Measurements from ENCODE around the gene GAS5. TPM values are rescaled to one million over a fixed set of nuclear protein-coding genes. Genes with fewer than 3 reads are reported as not detected.

Gene GAS5
- 317 TPM for total RNA-seq
- 610 TPM for polyA plus RNA-seq

DNA sequence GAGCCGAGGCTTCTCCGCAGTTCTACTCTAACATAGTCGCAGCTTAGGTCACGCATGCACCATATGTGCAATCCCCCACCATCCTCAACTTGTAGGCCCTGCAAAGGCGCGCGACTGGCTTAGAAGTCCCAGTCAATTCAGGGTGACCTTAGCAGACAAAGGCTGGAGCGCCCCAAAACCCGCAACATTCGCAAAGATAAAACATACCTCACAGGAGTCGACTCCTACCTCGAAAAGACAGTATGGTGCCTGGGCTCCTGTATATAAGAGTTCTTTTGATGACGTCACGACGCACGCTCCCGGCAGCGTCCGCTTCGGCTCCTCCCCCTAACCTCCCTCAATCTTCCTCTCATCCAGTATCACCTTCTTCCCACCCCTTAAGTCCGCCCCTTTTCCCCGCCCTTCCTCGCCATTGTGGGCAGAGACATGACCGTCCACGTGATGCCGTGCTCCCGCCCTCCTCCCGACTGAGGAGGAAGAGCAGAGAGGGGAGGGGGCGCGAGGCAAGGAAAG is at the start of gene GAS5:
Gene GAS5 (minus strand): TSS at position 237 of the 513 bp plus-strand sequence.
- H3K4me3 ChIP-seq (ENCODE audit: low read depth, low read length): peak within 1 kb of the TSS; percentile 71

DNA sequence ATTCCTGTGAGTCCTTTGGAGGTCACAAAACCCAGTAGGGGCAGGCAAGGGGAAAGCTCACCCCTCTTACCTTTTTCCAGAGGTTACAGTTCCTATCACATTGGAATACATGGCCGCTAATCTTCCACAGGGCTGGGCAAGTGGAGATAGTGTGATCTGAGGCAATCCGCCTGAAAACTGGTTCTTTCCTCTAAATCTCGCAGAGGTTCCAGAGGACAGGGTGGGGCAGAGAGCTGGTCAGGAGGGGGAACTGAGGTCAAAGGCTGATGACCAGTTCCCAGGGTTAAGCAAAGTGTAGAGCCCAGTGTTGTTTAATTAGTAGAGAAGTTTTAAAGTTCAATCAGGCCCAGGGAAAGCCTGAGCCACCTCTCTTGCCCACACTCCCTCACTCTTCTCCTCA is 49.4 kb upstream of the GAS5 start, which contains the start of gene SERPINC1:
Gene SERPINC1 (minus strand): TSS at position 179 of the 400 bp plus-strand sequence. CDS start 68 bp downstream, at position 111.
- H3K36me3 ChIP-seq (ENCODE audit: insufficient read depth): no peaks in the 10 kb centered on the region
- no peak for DNase-seq (ENCODE audit: extremely low spot score)
- no peaks in the 10 kb centered on the region for H3K4me1 ChIP-seq (ENCODE audit: insufficient read depth)
- H3K4me3 ChIP-seq (ENCODE audit: low read depth, low read length): no peak within 1 kb of the TSS
- no peak within 1 kb of the TSS for H3K27ac ChIP-seq (ENCODE audit: low read depth)
- WGBS: 92% methylated on average over 3 of the region's 3 CpGs

More for the DNA sequence above, at the start of gene GAS5:
- Histone ChIP-seq H3K36me3 (ENCODE audit: insufficient read depth) (peaks cover 6% of the 10 kb centered on the region), H3K4me1 (ENCODE audit: insufficient read depth) (no peaks in the 10 kb centered on the region), H3K27ac (ENCODE audit: low read depth) (peak within 1 kb of the TSS; percentile 96)
- DNase-seq (ENCODE audit: extremely low spot score): peak; percentile 100
- WGBS: under 1% methylated on average over 30 of the region's 30 CpGs

DNA sequence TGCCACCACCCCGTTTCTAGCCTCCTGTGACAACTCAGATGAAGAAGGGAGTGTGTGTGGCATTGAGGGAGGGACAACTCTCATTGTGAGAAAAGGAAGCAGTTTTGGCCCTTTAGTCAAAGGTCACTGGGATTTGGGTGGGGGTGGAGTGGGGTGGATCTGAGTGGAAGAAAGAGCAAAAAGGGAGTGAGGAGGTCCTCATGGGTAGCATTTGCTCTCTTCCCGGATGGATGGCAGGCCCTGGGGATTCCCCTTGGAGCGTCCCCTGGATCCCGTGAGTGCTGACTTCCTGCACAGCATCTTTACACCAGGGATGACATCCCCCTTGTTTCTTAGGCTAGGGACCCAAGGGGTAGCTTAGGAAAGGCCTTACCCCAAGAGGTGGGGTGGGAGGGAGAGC is 48.9 kb upstream of the GAS5 start:
- DNase-seq (ENCODE audit: extremely low spot score): no peak
- 86% methylated on average over 4 of the region's 4 CpGs for WGBS
- Histone ChIP-seq H3K4me3 (ENCODE audit: low read depth, low read length) (no peak overlapping the region), H3K36me3 (ENCODE audit: insufficient read depth) (no peaks in the 10 kb centered on the region), H3K4me1 (ENCODE audit: insufficient read depth) (no peaks in the 10 kb centered on the region), H3K27ac (ENCODE audit: low read depth) (no peak overlapping the region)

DNA sequence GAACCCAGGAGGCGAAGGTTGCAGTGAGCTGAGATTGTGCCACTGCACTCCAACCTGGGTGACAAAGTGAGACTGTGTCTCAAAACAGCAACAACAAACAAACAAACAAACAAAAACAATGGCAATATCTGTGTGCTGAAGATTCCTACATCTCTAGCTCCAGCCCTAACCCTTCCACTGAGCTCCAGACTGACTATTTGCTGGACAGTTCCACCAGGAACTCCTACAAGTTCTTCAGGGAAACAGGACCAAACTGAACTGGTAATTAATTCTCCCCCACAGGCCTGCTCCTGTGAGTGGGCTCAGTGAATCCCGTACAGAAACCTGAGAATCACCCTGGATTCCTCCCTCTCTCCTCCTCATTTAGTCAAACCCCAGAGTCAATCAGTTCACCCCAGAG is 47.8 kb upstream of the GAS5 start:
- no peak overlapping the region for H3K4me3 ChIP-seq (ENCODE audit: low read depth, low read length)
- 83% methylated on average over 2 of the region's 2 CpGs for WGBS
- DNase-seq (ENCODE audit: extremely low spot score): no peak
- H3K27ac ChIP-seq (ENCODE audit: low read depth): no peak overlapping the region
- H3K36me3 ChIP-seq (ENCODE audit: insufficient read depth): no peaks in the 10 kb centered on the region
- H3K4me1 ChIP-seq (ENCODE audit: insufficient read depth): no peaks in the 10 kb centered on the region

DNA sequence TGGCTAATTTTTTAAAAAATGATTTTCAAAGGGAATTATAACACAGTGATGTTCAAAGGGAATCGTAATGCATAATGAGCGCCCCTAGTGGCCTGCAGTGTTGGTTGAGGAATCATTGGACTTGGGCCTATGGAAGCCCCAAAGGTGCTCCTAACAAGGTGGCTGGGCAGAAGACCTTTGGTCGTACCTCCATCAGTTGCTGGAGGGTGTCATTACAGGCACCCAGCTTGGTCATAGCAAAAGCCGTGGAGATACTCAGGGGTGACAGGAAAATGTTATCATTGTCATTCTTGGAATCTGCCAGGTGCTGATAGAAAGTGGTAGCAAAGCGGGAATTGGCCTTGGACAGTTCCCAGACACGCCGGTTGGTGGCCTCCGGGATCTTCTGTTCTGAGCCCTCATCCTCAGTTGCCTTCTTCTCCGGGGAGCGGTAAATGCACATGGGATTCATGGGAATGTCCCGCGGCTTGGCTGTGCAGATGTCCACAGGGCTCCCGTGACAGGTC is 46.6 kb upstream of the GAS5 start:
- no peak overlapping the region for H3K27ac ChIP-seq (ENCODE audit: low read depth)
- H3K4me3 ChIP-seq (ENCODE audit: low read depth, low read length): no peak overlapping the region
- H3K4me1 ChIP-seq (ENCODE audit: insufficient read depth): no peaks in the 10 kb centered on the region
- no peak for DNase-seq (ENCODE audit: extremely low spot score)
- 87% methylated on average over 13 of the region's 13 CpGs for whole genome bisulfite sequencing
- H3K36me3 ChIP-seq (ENCODE audit: insufficient read depth): no peaks in the 10 kb centered on the region

DNA sequence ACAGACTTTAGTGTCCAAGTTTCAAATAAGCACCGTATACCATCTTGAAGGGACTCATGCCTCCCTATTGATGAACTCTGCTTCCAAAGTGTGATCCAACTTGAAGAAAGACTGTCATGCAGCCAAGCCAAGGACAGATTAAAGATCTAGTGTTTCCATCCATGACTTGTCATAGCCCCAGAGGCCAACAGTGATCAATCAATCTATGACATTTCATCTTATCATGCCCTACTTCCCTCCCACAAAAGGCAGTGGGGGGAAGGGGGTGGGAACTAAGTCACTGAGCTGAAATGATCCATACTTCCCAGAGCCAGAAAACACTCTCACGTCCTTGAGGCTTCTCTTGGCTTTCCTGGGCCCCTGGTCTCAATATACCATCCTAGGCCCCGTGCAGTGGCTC is 45.3 kb upstream of the GAS5 start:
- Histone ChIP-seq H3K27ac (ENCODE audit: low read depth) (no peak overlapping the region), H3K4me3 (ENCODE audit: low read depth, low read length) (no peak overlapping the region), H3K36me3 (ENCODE audit: insufficient read depth) (no peaks in the 10 kb centered on the region), H3K4me1 (ENCODE audit: insufficient read depth) (no peaks in the 10 kb centered on the region)
- no peak for DNase-seq (ENCODE audit: extremely low spot score)
- WGBS: 89% methylated on average over 3 of the region's 3 CpGs

DNA sequence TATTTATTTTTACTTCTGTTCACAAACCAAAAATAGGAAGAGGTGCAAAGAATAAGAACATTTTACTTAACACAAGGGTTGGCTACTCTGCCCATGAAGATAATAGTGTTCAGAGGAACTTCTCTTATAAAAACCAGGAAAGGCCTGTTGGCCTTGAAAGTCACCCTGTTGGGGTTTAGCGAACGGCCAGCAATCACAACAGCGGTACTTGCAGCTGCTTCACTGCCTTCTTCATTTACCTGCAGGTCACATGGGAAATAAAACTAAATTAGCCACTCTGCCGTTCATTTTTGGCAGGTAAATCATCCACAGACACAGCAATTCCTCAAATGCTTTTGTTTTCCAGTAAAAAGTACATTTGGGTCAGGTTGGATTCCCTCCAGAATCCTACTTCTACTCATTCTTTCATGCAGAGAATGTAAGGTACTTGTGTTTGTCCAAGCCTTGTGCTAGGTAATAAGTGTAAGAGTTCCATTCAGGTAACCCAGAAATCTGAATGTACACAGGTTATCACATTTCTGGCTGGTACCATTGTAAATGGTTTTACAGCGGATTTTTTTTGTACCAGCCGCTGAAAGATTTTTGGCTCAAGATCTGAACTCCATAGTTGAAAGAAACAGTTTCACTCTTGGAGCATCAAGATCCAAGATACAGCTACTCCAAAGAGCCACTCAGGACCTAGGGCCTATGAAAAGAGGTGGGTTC is 36.2 kb upstream of the GAS5 start:
- Histone ChIP-seq H3K27ac (ENCODE audit: low read depth) (no peak overlapping the region), H3K36me3 (ENCODE audit: insufficient read depth) (no peaks in the 10 kb centered on the region), H3K4me3 (ENCODE audit: low read depth, low read length) (no peak overlapping the region), H3K4me1 (ENCODE audit: insufficient read depth) (no peaks in the 10 kb centered on the region)
- DNase-seq (ENCODE audit: extremely low spot score): no peak
- WGBS: 86% methylated on average over 6 of the region's 6 CpGs

DNA sequence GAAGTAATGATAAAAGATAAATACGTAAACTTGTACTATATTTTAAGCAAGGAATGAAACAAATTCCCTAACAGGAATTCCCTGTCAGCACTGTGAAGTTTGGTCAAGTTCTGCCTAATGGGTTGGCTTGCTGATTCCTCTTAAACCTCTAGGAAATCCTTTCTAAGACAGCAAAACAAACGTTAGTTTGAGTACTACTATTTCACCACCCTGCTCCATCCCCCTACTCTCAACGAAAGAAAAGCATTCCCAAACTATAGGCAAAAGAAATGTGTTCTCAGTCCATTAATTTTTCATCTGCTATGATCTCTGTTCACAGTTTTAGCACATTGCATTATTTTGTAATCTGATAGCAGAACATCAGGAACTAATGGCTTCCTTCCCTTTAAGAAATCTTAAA is 33.2 kb upstream of the GAS5 start:
- Histone ChIP-seq H3K36me3 (ENCODE audit: insufficient read depth) (no peaks in the 10 kb centered on the region), H3K4me3 (ENCODE audit: low read depth, low read length) (no peak overlapping the region), H3K27ac (ENCODE audit: low read depth) (no peak overlapping the region), H3K4me1 (ENCODE audit: insufficient read depth) (no peaks in the 10 kb centered on the region)
- DNase-seq (ENCODE audit: extremely low spot score): no peak
- WGBS: 47% methylated on average over 3 of the region's 3 CpGs

DNA sequence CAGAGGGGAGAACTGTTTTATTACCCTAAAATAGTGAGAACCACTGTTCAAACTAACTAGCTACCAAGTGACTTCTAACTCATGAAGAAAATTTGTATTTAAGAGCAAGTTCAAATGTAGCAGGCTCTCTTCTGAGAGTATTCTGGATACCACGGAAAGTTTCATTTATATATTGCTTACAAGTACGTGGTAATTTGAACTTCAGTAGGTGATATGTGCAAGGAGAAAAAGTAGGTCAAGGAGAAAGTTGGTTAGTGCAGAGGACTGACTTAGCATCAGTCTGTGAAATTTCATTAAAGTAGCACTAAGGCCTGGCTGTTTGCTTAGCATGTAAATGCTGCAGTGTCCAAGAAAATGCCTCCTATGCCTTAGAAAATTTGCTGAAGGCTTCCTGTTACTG is 32.6 kb upstream of the GAS5 start:
- Histone ChIP-seq H3K27ac (ENCODE audit: low read depth) (no peak overlapping the region), H3K36me3 (ENCODE audit: insufficient read depth) (no peaks in the 10 kb centered on the region), H3K4me3 (ENCODE audit: low read depth, low read length) (no peak overlapping the region), H3K4me1 (ENCODE audit: insufficient read depth) (no peaks in the 10 kb centered on the region)
- 81% methylated on average over 2 of the region's 2 CpGs for WGBS
- DNase-seq (ENCODE audit: extremely low spot score): no peak

DNA sequence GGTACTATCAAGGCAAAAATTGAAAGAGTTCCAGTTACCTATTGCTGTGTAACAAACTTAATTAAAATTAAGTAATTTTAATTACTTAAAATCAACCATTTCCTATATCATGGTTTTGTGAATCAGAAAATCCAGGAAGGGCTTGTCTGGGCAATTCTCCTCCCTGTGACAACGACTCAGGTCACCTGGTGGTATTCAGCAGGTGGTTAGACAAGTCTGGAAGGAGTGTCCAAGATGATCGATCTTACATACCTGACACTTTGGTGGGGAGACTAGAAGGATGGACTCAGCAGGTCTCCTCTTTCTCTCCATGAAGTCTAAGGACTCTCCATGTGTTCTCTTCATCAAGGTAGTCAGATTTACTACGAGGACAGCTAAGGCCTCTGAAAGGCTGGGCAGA is 26.4 kb upstream of the GAS5 start:
- Histone ChIP-seq H3K4me1 (ENCODE audit: insufficient read depth) (no peaks in the 10 kb centered on the region), H3K36me3 (ENCODE audit: insufficient read depth) (no peaks in the 10 kb centered on the region), H3K27ac (ENCODE audit: low read depth) (no peak overlapping the region), H3K4me3 (ENCODE audit: low read depth, low read length) (no peak overlapping the region)
- no peak for DNase-seq (ENCODE audit: extremely low spot score)
- WGBS: 69% methylated on average over 3 of the region's 3 CpGs

DNA sequence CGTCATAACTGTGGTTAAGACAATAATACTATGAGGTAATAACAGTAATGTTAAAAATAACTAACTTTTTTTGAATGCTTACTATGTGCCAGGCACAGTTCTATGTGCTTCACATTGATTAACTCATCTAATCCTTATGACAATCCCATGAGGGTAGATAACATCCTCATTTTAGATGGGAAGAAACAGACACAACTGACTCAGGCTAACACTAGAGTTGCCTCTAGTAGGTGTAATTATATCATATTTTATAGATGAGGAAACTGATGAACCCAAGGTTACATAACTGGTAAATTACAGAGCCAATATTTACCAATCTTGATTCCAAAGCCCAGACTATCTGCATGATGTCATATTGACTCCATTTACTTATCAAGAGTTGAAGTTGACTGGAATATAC is 25.8 kb upstream of the GAS5 start:
- DNase-seq (ENCODE audit: extremely low spot score): no peak
- Histone ChIP-seq H3K27ac (ENCODE audit: low read depth) (no peak overlapping the region), H3K4me1 (ENCODE audit: insufficient read depth) (no peaks in the 10 kb centered on the region), H3K36me3 (ENCODE audit: insufficient read depth) (no peaks in the 10 kb centered on the region), H3K4me3 (ENCODE audit: low read depth, low read length) (no peak overlapping the region)
- 86% methylated on average over 1 of the region's 1 CpG for WGBS

DNA sequence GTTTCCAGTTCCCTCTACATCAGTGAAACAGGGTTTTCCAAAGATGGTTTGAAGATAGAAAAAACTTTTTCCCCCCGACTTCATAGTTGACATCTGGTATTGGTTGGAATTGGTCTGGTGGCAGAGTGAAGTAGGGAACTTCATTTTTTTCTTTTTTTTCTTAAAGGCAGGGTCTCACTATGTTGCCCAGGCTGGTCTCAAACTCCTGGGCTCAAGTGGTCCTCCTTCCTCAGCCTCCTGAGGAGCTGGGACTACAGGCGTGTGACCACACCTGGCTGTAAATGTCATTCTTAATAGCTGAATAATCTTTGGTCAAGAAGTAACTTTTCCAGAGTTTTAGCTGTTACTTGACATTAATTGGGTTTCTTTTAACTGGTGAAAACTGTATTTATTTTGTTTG is 22.1 kb upstream of the GAS5 start:
- no peaks in the 10 kb centered on the region for H3K4me1 ChIP-seq (ENCODE audit: insufficient read depth)
- H3K4me3 ChIP-seq (ENCODE audit: low read depth, low read length): no peak overlapping the region
- no peak overlapping the region for H3K27ac ChIP-seq (ENCODE audit: low read depth)
- no peak for DNase-seq (ENCODE audit: extremely low spot score)
- H3K36me3 ChIP-seq (ENCODE audit: insufficient read depth): no peaks in the 10 kb centered on the region
- 97% methylated on average over 2 of the region's 2 CpGs for WGBS

DNA sequence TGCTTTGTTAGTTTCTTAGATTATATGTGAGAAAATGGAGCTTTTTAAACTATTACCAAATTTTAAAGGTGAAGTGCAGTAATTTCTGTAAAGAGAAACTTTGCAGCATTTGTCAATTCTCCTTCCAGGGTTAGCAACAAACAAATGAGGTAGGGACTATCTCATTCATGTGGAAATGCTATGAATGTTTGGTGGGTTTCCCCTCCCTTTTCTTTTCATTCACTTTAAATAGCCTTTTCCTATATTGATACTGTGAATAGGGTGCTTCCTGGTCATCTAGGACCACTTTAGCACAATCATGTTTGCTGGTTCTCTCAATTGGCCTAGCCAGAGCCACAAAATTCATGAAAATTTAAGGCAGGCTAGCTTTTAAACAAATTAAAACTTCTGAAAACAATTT is 21.0 kb upstream of the GAS5 start:
- Histone ChIP-seq H3K27ac (ENCODE audit: low read depth) (no peak overlapping the region), H3K4me1 (ENCODE audit: insufficient read depth) (no peaks in the 10 kb centered on the region), H3K36me3 (ENCODE audit: insufficient read depth) (no peaks in the 10 kb centered on the region), H3K4me3 (ENCODE audit: low read depth, low read length) (no peak overlapping the region)
- DNase-seq (ENCODE audit: extremely low spot score): no peak

DNA sequence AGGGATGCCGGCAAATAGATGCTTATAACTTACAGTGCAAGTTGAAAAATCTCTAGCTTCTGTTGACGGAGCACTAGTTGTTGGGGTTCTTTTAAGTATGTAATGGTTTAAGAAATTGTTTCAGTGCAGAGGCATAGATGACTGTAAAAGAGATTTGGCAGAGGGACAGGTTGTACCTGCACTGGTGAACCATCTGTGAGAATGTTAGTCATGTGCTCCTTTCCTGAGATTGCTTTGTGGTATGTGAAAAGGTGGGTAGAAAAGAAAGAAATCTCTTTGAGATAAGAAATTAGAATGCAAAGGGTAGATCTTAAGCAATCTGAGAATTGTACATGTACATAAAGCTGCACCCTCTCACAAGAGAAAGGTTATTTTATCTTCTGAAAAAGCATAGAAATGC is 19.8 kb upstream of the GAS5 start:
- WGBS: 98% methylated on average over 2 of the region's 2 CpGs
- no peaks in the 10 kb centered on the region for H3K36me3 ChIP-seq (ENCODE audit: insufficient read depth)
- DNase-seq (ENCODE audit: extremely low spot score): no peak
- H3K27ac ChIP-seq (ENCODE audit: low read depth): no peak overlapping the region
- no peaks in the 10 kb centered on the region for H3K4me1 ChIP-seq (ENCODE audit: insufficient read depth)
- no peak overlapping the region for H3K4me3 ChIP-seq (ENCODE audit: low read depth, low read length)

Measured in urinary bladder (tissue), 4 donors.